ENCODE results near the gene RNF212B.
A peak's percentile ranks its signal among the peaks of the same experiment; 100 is the strongest.

- TF ChIP-seq POLR2AphosphoS5 (IDR thresholded peaks at IDR 0.05) (peak; percentile 82), CTCF (IDR thresholded peaks at IDR 0.05) (no peak), POLR2A (IDR thresholded peaks at IDR 0.05) (peak; percentile 28 to 63), EP300 (IDR thresholded peaks at IDR 0.05) (no peak)
Measured at GRCh38 chr14:23306412-23307145, 68.8 kb downstream of the RNF212B start, which contains the start of gene BCL2L2.

Data from gastroesophageal sphincter (tissue), 3 donors.